K562 (cell line): ENCODE results near the gene PSMA8. TPM values are rescaled to one million over a fixed set of nuclear protein-coding genes. Genes with fewer than 3 reads are reported as not detected.

Experiments used
- BCL6 ChIP-seq: fragments of 250-450 bp; sonication (Bioruptor Pico); IDR thresholded peaks from 2 replicates; pipeline ENCODE4 v1.4.0; 2020
- DEAF1 ChIP-seq: fragments of 450-650 bp; formaldehyde crosslinking; IDR thresholded peaks from 2 replicates; pipeline ENCODE4 v1.4.0; 2020; ENCODE audit warnings: mild to moderate bottlenecking, moderate library complexity
- E2F3 ChIP-seq: fragments of 250-450 bp; sonication (Bioruptor Pico); IDR thresholded peaks from 2 replicates; pipeline ENCODE4 v1.4.0; 2020; ENCODE audit warnings: mild to moderate bottlenecking
- HINFP ChIP-seq: fragments of 450-650 bp; conservative IDR thresholded peaks from 2 replicates; pipeline ENCODE4 v1.6.1; 2016; ENCODE audit warnings: missing genetic modification characterization, low read depth, mild to moderate bottlenecking, control low read depth, missing compliant biosample characterization
- LARP7 ChIP-seq: fragments of 450-650 bp; IDR thresholded peaks from 2 replicates; pipeline ENCODE4 v1.6.1; 2016
- MTF1 ChIP-seq: fragments of 250-450 bp; sonication (Bioruptor Pico); IDR thresholded peaks from 2 replicates; pipeline ENCODE4 v1.9.0; 2021; ENCODE audit warnings: moderate library complexity, mild to moderate bottlenecking, inconsistent platforms, borderline replicate concordance
- PKNOX1 ChIP-seq: fragments of 450-650 bp; IDR thresholded peaks from 2 replicates; pipeline ENCODE4 v1.6.1; 2016
- PRMT5 ChIP-seq: sonication (generic); formaldehyde crosslinking; IDR thresholded peaks from 2 replicates; pipeline ENCODE4 v1.5.0; 2020; ENCODE audit warnings: missing genetic modification reagents
- RBBP5 ChIP-seq: fragments of 200-600 bp; sonication (generic); IDR thresholded peaks from 2 replicates; pipeline ENCODE4 v1.6.1; 2012; ENCODE audit warnings: borderline replicate concordance, mild to moderate bottlenecking, low read length, control low read depth, inconsistent platforms; ENCODE audit not compliant: insufficient read depth, poor library complexity, severe bottlenecking
- SIN3B ChIP-seq: fragments of 450-650 bp; IDR thresholded peaks from 2 replicates; pipeline ENCODE4 v1.6.1; 2017; ENCODE audit warnings: low read depth, mild to moderate bottlenecking, moderate library complexity
- TEAD2 ChIP-seq: fragments of 450-650 bp; IDR thresholded peaks from 2 replicates; pipeline ENCODE4 v1.6.1; 2016; ENCODE audit warnings: missing genetic modification characterization, control low read depth, missing compliant biosample characterization
- TOE1 ChIP-seq, 2 experiments: fragments of 450-650 bp in 1 of 2; sonication (generic) in 1 of 2; formaldehyde crosslinking in 1 of 2; IDR thresholded peaks; 2 replicates each; pipeline versions ENCODE4 v1.7.1 to v1.8.0; 2016 to 2022; ENCODE audit warnings: borderline replicate concordance in 2 of 2, mild to moderate bottlenecking in 2 of 2, antibody characterized with exemption in 1 of 2, inconsistent platforms in 1 of 2, low read depth in 1 of 2, missing genetic modification reagents in 1 of 2, moderate library complexity in 1 of 2
- TRIM28 ChIP-seq: fragments of 450-650 bp; IDR thresholded peaks from 2 replicates; pipeline ENCODE4 v1.6.1; 2017
- ZKSCAN3 ChIP-seq: fragments of 250-450 bp; sonication (Bioruptor Pico); IDR thresholded peaks from 2 replicates; pipeline ENCODE4 v1.4.0; 2020
- ZNF174 ChIP-seq: fragments of 250-450 bp; sonication (Bioruptor Pico); IDR thresholded peaks from 2 replicates; pipeline ENCODE4 v1.4.0; 2020; ENCODE audit warnings: mild to moderate bottlenecking
- ZNF23 ChIP-seq: fragments of 250-450 bp; sonication (Bioruptor Pico); IDR thresholded peaks from 2 replicates; pipeline ENCODE4 v1.4.0; 2020; ENCODE audit warnings: mild to moderate bottlenecking
- ZNF586 ChIP-seq: fragments of 450-650 bp; formaldehyde crosslinking; conservative IDR thresholded peaks from 2 replicates; pipeline ENCODE4 v1.4.0; 2020; ENCODE audit warnings: mild to moderate bottlenecking, moderate library complexity
- ZNF655 ChIP-seq: fragments of 250-450 bp; sonication (Bioruptor Pico); IDR thresholded peaks from 2 replicates; pipeline ENCODE4 v1.5.0; 2021
- polyA plus RNA-seq, 8 experiments: library from polyadenylated mRNA; depleted of rRNA in 4 of 8; stranded (reverse) in 5 of 8; unstranded in 3 of 8; fragments of >200 nt; fragmentation: Nextera tagmentation in 2 of 8; fragmentation: Illumina TruSeq in 1 of 8; extraction: Ambion mirVana in 2 of 8; extraction: Trizol in 1 of 8; gene quantifications; 2 replicates each; pipeline versions ENCODE4 v1.2.1 to v1.2.3, GENCODE V29; 2011 to 2014; ENCODE audit warnings: inconsistent platforms in 1 of 8, missing spikeins in 1 of 8
- total RNA-seq, 7 experiments: library from RNA; depleted of rRNA in 6 of 7; stranded (reverse); fragments of >200 nt in 6 of 7; fragmentation: Illumina TruSeq in 2 of 7; extraction: Trizol in 2 of 7; gene quantifications; 2 replicates each; pipeline versions ENCODE4 v1.2.1 to v1.2.3, GENCODE V29; 2011 to 2021; ENCODE audit warnings: low replicate concordance in 1 of 7
- TF ChIP-seq, protein P1 (sequence below): sonication (generic); formaldehyde crosslinking; IDR thresholded peaks from 2 replicates; pipeline ENCODE4 v1.8.1; 2023; ENCODE audit warnings: mild to moderate bottlenecking, missing genetic modification reagents
- TF ChIP-seq, protein P2 (sequence below): fragments of 450-650 bp; formaldehyde crosslinking; IDR thresholded peaks from 2 replicates; pipeline ENCODE4 v1.4.0; 2020; ENCODE audit warnings: mild to moderate bottlenecking, moderate library complexity

PSMA8 gene
- total and polyA plus RNA-seq, 9 of the 15 experiments (the other 6 are each of a cell fraction or from before 2014, with no cell fraction given): not detected

- TF ChIP-seq MTF1: no peak
- no peak for TF ChIP-seq E2F3
- no peak for TF ChIP-seq BCL6 (CRISPR knock-in tag)
- TF ChIP-seq TEAD2 (tag): no peak
- TF ChIP-seq SIN3B: no peak
- no peak for TF ChIP-seq LARP7
- peak; percentile 46; the same call in 1 of the 2 replicates for TF ChIP-seq TOE1 (IDR thresholded peaks at IDR 0.05; ENCODE audit: borderline replicate concordance)
- TF ChIP-seq TOE1 (CRISPR knock-in tag; IDR thresholded peaks at IDR 0.05; ENCODE audit: borderline replicate concordance, low read depth): no peak
- TF ChIP-seq, protein P1, sequence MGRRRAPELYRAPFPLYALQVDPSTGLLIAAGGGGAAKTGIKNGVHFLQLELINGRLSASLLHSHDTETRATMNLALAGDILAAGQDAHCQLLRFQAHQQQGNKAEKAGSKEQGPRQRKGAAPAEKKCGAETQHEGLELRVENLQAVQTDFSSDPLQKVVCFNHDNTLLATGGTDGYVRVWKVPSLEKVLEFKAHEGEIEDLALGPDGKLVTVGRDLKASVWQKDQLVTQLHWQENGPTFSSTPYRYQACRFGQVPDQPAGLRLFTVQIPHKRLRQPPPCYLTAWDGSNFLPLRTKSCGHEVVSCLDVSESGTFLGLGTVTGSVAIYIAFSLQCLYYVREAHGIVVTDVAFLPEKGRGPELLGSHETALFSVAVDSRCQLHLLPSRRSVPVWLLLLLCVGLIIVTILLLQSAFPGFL (CRISPR knock-in tag): 0 out of 2 replicates have a peak, but pooled peaks have one; percentile 72
- no peak for TF ChIP-seq ZNF174
- TF ChIP-seq ZNF586 (CRISPR knock-in tag): no peak
- no peak for TF ChIP-seq PRMT5 (CRISPR knock-in tag)
- TF ChIP-seq PKNOX1: no peak; the same call in 1 of the 2 replicates
- no peak for TF ChIP-seq ZNF655 (CRISPR knock-in tag)
- TF ChIP-seq DEAF1 (CRISPR knock-in tag): no peak
- no peak for TF ChIP-seq HINFP (tag)
- TF ChIP-seq RBBP5: peak; percentile 99
- no peak for TF ChIP-seq ZKSCAN3 (CRISPR knock-in tag)
- TF ChIP-seq, protein P2, sequence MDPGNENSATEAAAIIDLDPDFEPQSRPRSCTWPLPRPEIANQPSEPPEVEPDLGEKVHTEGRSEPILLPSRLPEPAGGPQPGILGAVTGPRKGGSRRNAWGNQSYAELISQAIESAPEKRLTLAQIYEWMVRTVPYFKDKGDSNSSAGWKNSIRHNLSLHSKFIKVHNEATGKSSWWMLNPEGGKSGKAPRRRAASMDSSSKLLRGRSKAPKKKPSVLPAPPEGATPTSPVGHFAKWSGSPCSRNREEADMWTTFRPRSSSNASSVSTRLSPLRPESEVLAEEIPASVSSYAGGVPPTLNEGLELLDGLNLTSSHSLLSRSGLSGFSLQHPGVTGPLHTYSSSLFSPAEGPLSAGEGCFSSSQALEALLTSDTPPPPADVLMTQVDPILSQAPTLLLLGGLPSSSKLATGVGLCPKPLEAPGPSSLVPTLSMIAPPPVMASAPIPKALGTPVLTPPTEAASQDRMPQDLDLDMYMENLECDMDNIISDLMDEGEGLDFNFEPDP (CRISPR knock-in tag): no peak
- TF ChIP-seq TRIM28: no peak
- TF ChIP-seq ZNF23 (CRISPR knock-in tag): no peak
These were observed 92.8 kb downstream of the PSMA8 start, which contains the start of gene TAF4B (continued) for GRCh38 chr18:26226229-26227050.
